ENCODE data around the gene KCND3. TPM values are rescaled to one million over a fixed set of nuclear protein-coding genes. Genes with fewer than 3 reads are reported as not detected.

The KCND3 gene
- polyA plus RNA-seq, 4 donors = 1.3 to 1.6 (median 1.4) TPM

DNA sequence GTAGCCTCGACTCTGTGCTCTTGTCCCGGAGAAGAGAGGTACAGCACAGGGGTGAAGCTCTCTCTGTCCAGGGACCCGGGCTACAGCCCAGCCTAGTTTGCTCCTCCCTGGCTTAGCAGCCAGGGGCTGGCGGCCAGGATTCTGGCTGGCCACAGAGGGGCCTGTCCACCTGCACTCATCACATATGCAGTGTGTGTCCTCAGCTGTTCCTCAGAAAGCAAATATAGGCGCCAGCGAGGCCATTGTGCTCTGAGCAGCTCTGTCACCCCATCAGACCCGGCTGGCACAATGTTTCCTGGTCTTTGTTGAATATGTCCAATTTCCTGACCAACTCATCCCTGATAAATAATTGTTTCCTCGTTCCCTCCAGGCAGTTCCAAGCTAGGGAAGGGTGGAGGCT lies 28.5 kb downstream of the KCND3 start:
- DNase-seq (ENCODE audit: low read depth in 4 of 4, low spot score in 2 of 4) = no peak

DNA sequence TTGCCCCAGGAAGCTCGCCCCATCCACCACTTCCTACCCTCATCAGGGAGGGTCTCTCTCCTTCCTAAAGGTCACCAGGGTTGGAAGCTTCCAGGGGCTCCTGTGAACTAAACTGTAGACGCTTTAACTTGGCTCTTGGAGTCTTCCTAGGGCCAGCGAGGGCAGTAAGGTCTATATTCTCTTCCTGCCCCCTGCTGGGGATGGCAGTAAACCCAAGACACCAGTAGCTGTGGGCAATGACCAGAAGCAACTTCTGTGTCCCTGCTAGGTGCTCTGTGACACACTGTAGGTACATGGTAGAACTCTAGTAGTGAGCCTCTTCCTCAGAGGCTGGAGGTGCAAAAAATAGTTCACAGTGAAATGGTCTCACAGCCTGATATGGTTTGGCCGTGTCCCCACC lies 30.0 kb downstream of the KCND3 start:
- no peak for DNase-seq (ENCODE audit: low read depth in 4 of 4, low spot score in 2 of 4)

DNA sequence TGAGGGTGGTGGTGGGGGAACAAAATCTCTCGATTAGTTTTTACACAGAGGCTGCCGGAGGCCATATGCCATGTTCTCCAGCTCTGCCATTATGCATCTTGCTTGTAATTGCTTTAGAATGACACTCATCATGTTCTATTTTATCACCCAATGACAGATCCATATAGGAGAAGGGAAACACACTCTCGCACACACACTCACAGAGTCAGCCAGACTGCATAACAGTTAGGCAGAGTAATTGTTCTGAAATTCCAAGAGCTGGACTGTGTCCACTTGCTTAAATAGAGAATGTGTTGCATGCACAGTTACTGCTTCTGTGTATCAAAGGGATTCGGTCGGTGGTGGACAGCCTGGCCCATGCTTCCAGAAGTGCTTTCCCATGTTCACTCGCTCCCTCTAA lies 30.6 kb downstream of the KCND3 start:
- no peak for DNase-seq (ENCODE audit: low read depth in 4 of 4, low spot score in 2 of 4)

DNA sequence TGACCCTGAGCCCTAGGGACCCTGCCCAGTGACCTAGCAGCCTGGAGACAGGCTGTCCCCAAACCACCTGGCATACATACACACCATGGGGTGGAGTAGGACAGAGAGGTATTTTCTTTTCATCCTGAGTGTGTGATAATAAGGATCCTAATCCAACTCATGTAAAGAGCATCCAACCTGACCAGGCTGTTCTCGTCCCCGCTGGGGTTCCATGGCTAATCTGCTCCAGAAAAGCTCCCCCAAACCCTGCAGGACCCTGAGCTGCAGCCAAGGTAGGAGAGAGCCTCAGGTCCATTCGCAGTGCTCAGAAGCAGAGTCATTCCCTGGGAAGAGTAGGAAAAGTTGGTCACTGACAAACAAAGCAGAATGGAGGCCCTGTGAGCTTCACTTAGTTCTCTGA lies 31.4 kb downstream of the KCND3 start:
- no peak for DNase-seq (ENCODE audit: low read depth in 4 of 4, low spot score in 2 of 4)

DNA sequence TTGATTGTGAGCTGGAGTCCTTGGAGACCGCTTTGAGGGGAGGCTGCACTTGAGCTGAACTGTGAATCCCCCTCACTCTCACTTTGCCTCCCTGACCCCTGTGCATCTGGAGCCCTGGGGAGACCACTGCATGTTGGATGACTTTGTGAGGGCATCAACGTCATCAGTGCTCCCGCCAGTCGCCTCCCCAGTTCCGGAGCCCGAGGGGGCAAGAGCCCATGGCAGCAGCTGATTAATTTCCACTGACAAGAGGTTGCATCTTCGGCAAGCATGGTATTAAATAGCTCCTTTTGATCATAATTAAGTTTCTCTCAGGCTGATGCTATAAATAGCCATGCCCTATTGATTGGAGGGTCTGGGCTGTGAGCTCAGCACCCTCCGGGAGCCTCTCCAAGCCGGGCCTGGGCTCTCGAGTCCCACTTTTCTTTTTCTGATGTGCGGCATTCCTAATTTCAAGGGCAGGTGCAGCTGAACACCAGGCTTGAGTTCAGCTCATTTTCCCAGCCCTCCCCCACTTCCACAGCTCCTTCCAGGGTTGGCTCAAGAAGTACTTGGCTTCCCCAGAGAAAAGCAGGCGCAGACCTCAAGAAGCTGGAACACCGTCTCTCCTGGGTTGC lies 33.2 kb downstream of the KCND3 start:
- no peak for DNase-seq (ENCODE audit: low read depth in 4 of 4, low spot score in 2 of 4)

DNA sequence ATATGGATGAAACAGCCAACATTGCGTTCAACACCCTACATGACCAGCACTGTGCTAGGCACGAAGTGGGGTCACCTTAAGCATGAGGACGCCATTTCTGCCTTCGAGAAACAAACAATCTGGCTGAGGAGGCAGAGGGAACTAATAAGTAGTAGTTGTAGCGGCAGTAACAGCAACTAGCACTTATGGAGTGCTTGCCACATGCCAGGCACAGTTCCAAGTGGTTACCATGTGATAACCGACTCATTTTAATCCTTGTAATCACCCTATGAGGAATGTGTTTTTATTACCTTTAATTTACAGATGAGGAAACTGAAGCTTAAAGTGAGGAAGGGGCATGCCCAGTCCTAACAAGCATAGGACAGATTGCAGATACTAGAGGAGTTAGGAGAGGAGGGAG lies 33.7 kb downstream of the KCND3 start:
- no peak for DNase-seq (ENCODE audit: low read depth in 4 of 4, low spot score in 2 of 4)

DNA sequence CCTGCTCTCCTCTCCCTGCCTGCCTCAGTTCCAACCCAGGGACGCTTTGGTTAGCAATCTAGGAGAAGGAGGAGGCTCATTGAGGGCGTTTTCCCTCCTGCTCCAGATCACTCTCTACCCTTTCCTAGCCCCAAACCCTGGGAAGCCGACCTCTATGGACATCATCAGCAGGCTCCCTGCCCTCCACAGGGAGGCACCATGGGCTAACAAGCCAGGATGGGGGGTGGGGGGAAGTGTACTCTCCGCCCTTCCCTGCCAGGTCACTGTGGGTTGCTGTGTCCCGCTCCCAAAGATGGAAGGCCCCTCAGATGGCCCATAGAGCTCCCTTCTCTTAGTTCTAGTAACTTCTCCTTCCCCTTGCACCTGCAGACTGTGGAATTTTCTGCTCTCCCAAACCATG lies 35.7 kb downstream of the KCND3 start:
- no peak for DNase-seq (ENCODE audit: low read depth in 4 of 4, low spot score in 2 of 4)

DNA sequence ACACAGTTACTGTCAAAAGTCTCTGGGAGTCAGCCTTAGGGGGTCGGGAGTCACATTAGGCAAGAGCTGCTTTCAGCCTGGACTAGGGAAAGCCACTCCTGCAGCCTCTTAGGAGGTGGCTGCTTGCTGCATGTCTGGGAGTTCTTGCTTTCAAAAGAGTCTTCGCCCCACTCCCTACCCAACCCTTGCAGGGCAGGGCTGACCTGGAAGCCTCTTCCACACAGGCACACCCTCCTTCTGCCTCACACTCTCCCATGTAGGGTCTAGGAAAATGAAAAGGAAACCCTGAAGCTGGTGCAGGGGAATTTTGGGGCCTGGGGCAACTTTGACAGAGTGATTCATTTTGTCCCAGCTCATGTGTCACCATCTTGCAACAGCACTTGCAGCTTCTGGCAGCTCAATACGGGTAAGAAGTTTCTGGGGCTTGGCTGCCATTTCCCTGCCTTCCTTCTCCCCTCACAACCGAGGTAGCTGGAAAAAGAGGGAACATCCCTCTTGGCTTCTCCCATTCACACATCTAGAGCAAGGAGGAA lies 37.3 kb downstream of the KCND3 start:
- no peak for DNase-seq (ENCODE audit: low read depth in 4 of 4, low spot score in 2 of 4)

DNA sequence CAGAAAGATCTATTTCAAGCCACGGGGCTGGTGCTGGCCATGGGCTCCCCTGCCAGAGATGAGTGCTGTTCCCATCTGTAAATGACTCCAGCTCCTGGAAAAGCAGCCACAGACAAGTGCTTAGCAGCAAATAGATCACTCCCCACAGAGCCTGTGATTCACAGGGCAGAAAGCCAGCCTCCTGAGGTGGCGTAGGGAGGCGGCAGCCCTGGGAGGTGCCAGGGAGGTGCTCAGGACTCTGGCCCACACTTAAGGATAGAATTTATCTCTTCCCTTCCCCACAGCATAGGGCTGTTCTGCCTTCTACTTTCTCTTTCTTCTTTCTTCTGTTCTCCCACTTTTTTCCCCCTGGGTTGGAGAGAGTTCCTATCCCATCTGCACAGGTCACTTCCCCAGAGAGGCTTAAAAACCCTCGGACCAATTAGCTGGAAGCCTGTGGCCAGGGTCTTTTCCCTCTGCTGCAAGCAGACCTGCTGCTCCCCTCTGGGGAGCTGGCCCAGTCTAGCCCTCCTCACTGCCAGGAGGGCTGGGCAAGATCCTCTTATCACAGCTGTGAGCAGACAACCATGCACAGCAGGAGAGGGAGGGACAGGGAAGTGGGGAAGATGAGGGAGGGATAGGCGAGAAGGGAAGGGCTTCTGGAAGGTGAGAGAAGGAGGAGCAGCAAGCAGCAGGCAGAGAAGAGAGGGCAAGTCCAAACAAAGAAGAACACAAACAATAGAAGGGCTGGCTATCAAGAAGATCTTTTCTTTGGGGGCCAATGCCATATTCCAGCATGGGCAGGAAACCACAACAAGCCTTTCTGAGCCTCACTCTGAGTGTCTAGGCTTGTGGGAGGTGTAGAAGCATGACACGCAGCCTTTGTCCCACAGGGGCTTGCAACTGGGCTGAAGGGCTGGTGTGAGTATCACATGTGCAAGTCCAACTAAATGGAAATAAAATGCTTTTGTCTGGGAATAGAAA lies 41.0 kb downstream of the KCND3 start:
- DNase-seq (ENCODE audit: low read depth in 4 of 4, low spot score in 2 of 4) = no peak

DNA sequence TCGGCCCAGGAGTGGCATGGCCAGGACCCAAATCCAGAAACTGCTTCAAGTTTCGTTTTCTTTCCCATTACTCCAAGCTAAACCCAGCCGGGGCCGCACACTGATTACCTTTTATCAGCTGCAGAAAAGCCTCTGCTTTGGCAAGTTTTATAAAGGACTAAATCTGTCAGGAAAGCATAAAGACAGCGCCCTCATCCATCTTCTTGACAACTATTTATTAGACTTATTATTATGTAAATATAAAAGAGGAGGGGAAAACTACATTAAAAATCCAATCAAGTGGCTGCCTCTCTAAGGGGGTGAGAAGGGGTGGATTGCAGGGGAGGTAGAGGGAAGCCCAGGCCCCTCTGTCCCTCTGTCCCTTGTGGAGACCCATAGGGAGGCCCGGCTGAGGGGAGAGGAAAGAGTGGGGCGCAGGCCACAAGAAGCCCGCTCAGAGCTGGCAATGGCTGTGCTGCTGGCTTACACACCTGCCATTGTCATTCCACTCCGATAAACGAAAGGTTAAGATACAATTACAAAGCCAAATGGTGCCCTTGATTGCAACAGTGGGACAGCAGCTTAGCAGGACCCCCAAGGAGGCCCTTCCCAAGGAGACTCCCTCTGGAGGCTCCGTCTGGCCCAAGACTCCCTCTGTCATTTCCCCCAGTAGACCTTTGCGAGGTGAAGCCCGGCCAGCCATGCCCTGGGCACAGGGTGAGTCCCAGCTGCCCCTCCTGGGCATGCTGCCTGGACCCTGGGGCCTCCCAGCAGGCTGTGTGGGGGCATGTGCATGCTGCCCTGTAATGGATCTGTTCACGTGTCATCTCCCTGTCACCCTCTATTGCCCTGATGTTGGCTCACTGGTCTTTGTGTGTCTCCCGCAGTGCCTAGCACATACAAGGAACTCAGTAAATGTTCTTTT lies 45.4 kb downstream of the KCND3 start:
- no peak for DNase-seq (ENCODE audit: low read depth in 4 of 4, low spot score in 2 of 4)

DNA sequence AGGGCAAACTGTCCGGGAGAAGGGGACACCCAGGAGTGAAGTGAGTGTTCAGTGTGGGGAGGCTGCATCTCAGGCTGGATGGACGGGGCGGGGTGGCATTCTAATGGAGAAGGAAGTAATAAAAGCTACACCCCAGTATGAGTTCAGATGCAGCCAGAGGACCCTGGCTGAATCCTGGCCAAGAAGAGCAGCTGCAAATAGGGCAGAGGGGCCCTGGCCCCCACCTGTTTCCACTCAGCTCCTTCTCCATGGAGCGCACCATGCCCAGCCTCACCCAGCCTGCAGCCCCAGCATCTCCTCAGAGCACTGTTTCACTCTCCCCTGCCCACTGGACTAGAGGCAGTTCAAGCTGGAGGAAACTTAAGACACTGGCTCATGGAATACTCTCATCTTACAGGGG lies 46.4 kb downstream of the KCND3 start:
- no peak for DNase-seq (ENCODE audit: low read depth in 4 of 4, low spot score in 2 of 4)

DNA sequence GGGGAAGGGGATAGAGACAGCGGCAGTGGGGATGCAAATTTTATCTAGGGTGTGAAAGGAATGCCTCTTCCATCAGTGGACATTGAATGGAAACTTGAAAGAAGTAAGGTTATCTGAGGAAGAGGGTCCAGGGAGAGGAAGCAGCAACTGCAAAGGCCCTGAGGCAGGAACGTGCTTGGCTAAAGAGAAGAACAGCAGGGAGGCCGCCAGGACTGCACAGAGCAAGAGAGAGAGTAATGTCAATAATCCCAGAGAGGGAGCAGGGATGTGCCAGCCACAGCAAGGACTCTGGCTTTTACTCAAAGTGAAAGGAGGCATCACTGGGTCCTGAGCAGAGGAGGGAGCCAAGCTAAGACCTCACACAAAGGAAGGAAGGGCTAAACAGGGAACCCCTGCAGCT lies 50.9 kb downstream of the KCND3 start:
- DNase-seq (ENCODE audit: low read depth in 4 of 4, low spot score in 2 of 4) = no peak

DNA sequence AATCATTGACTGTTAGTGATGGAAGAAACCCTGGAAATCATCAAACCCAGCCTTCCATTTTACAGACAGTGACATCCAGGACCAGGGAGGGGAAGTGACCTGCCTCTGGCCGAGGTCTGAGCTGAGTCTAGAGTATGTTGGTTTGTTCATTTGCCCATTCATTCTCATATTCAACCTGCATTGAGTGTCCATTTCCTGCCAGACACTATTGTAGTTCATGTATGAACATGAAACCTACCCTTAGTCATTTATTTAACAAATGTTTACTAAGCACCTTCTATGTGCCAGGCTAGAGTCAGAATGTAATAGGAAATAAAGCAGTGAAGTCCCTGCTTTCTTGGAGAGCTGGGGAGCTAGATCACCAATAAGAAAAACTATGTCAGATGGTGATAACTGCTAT lies 51.3 kb downstream of the KCND3 start:
- DNase-seq (ENCODE audit: low read depth in 4 of 4, low spot score in 2 of 4) = no peak

DNA sequence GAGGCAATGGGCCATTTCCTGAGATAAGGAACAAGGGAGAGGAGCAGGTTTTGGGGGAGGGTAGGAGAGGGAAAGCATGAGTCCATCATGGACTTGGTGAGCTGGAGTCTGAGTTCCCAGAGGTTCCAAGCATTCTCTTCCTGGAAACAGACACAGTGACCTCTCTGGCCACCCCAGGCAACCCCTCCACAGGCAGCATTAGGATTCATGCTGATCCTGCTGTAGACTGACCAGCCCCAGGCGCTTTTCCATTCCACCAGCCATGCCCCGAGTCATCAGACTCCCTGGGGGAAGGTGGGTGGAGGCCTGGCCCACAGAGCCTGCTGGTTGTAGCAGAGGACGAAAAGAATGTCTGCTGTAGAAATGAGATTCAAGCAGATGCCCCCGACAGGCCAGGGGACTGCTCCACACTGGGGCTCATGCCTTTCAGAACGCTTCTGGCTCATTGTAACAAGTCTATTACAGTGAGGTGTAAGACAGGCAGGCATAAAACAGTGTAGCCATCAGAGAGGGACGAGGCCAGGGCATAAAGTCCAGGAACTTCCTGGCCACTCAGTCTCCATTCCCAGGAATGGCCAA lies 52.2 kb downstream of the KCND3 start:
- DNase-seq (ENCODE audit: low read depth in 4 of 4, low spot score in 2 of 4) = no peak

DNA sequence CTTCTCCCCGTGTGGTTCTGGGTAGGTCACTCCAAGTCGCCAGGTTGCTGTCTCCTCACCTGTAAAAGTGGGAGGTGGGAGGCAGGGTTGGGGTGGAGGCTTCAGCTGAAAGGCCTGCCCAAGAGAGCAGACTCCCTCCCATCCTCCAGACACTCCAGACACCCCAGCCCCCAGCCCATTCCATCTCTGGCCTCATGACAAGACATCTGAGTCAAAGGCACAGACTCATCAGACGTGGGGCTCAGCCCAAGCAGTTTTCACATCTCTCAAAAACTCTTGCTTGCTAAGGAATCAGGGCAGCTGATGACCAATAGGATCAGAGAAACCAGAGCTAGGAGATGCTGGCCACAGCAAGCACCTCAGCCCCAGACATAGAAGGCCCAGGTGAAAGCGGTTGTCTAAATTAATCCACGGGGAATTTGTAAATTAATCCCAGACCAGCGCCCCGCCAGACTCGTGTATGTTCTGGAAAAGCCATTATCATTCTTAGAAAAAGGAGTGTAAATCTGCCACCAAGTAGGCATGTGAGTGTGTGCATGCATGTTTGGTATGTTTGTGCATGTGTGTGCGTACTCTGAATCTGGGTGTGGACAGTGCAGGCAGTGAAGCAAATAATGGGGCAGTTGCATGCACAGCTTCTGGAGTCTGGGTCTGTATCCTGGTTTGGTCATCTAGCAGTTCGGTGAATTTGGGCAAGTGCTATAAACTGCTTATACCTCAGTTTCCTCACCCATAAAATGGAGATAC lies 55.2 kb downstream of the KCND3 start:
- no peak for DNase-seq (ENCODE audit: low read depth in 4 of 4, low spot score in 2 of 4)

DNA sequence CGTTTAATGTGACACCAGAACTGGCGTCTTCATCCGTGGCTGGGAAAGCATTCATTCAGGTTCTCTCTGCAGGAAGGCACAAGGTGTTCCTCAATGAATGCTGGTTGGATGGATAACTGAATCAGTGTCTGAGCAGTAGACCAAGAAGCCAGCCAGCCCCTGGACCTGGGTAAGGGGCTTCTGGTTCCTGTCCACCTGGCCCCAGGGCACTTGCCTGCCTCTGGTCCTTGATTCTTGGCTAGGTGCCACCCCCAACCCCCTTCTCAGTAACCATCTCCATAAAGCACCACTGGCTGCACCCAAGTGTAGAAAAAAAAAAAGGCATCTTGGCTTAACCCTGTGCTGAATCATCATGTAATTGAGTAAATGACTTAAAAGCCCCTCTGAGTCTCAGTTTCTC lies 59.1 kb downstream of the KCND3 start:
- no peak for DNase-seq (ENCODE audit: low read depth in 4 of 4, low spot score in 2 of 4)

DNA sequence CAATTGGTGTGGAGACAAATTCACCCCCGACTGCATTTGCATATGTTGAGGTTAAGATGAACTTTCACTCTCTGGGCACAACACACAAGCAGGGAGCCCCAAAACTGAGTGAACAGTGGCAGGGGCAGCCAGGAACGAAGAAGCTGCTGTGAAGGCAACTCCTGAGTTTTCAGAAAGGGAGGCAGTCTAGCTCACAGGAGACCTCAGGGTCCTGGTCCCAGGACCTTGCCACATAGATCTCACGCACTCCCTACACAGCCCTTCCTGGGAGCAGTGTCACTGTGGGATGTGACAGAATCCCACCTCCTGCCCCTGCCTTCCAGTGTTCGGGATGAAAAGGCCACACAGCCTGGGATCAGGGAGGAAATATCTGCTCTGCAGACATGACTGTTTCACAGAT lies 60.9 kb downstream of the KCND3 start:
- no peak for DNase-seq (ENCODE audit: low read depth in 4 of 4, low spot score in 2 of 4)

DNA sequence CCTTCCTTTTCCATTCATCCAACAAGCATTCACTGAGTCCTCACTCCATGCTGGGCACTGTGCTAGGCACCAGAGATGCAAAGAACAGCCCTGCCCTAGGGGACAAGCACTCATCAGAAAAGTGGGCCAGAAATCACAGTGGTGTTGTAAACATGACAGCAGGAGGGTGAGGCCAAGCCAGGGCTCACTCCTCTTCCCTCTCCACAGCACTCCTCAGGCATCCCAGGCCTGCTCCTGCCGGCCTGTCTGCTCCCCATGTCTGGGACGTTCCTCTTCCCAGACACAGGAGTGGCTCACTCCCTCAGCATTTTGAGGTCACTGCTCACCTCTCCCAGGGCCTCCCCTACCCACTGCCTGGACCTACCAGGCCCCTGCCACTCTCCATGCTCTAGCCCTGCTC lies 61.8 kb downstream of the KCND3 start:
- DNase-seq (ENCODE audit: low read depth in 4 of 4, low spot score in 2 of 4) = no peak

DNA sequence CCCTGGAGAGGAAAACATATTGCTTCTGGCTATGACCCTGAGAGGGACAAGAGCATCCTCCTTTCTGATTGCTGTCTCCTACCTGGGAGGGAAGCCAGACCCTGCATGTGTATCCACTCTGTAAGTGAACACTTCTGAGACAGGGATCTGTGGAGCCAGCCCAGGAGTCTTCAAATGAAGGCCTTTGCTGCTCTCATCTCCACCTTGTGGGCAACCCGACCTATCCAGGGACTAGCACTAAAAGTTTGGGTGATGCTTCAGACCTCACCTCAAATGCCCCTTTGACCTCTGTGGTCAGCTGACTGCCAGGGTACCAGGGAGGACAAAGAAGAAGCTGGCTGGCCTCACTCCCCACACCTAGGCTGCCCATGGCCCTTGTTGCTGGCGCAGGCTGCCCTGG lies 64.7 kb downstream of the KCND3 start:
- DNase-seq (ENCODE audit: low read depth in 4 of 4, low spot score in 2 of 4) = no peak

DNA sequence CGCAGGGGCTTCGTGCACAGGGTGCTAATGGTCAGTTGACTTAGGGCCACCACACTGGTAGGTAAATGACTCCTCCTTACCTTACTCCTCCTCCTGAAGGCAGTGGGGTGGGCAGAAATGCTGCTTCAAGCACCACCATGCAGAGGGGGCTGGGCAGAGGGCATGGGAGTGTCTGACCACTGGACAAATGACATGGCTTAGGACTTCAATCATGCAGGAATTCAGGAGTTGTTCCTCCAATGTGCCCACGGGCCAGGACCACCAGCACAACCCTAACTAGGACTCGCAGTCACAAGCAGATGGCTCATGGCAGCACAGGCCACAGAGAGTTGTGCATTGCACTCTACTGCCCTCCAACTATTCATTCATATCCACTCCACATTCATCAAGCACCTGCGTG lies 65.7 kb downstream of the KCND3 start:
- DNase-seq (ENCODE audit: low read depth in 4 of 4, low spot score in 2 of 4) = no peak
